IMR-90 (cell line): ENCODE results near the gene EFNA5. TPM values are rescaled to one million over a fixed set of nuclear protein-coding genes. Genes with fewer than 3 reads are reported as not detected.

Source experiments
- ATAC-seq: fragments of 200-7000 bp; cut with Tn5 transposase; 2 replicates; pipeline ENCODE4 v1.9.1; 2020; ENCODE audit warnings: low read depth, mild to moderate bottlenecking, moderate library complexity
- BruUV-seq: library from RNA; stranded (reverse); fragments of 400-500 nt; replicated peaks from 2 replicates; lab custom pipeline; 2021; lab: Mats Ljungman, UMichigan
- CTCF ChIA-PET: fragments of 300-600 bp; formaldehyde crosslinking; extraction: SDS; loops from one replicate; lab custom pipeline; 2021; ENCODE audit warnings: antibody characterized with exemption; lab: Yijun Ruan, JAX
- POLR2A ChIA-PET: fragments of 300-600 bp; sonication (Branson Sonifier 250); formaldehyde crosslinking; loops from one replicate; lab custom pipeline; 2022; ENCODE audit warnings: antibody characterized with exemption; ENCODE audit not compliant: unreplicated experiment; lab: Charles Lee
- DNase-seq: peaks from one replicate; pipeline ENCODE4 v3.0.0; 2013
- H2AFZ ChIP-seq: replicated peaks from 2 replicates; pipeline ENCODE3; 2013; ENCODE audit warnings: low read length, mild to moderate bottlenecking; ENCODE audit not compliant: poor library complexity
- H2AK5ac ChIP-seq: 2 replicates; pipeline ENCODE4 v1.6.1; 2013; ENCODE audit warnings: low read depth, low read length, inconsistent platforms
- H2AK9ac ChIP-seq: replicated peaks from 2 replicates; pipeline ENCODE3; 2013; ENCODE audit warnings: mild to moderate bottlenecking, low read depth, low read length, moderate library complexity; ENCODE audit not compliant: poor library complexity
- H2BK120ac ChIP-seq: 2 replicates; pipeline ENCODE4 v1.6.1; 2013; ENCODE audit warnings: low read depth, low read length, inconsistent platforms
- H2BK15ac ChIP-seq: 3 replicates; pipeline ENCODE4 v1.6.1; 2013; ENCODE audit warnings: low read depth, low read length, inconsistent platforms
- H2BK20ac ChIP-seq: 2 replicates; pipeline ENCODE4 v1.6.1; 2013; ENCODE audit warnings: low read depth, mild to moderate bottlenecking, inconsistent platforms, low read length, moderate library complexity
- H2BK5ac ChIP-seq: 2 replicates; pipeline ENCODE4 v1.6.1; 2013; ENCODE audit warnings: mild to moderate bottlenecking, low read depth, low read length, inconsistent platforms; ENCODE audit not compliant: poor library complexity, severe bottlenecking
- H3K14ac ChIP-seq: replicated peaks from 2 replicates; pipeline ENCODE4 v1.6.1; 2013; ENCODE audit warnings: low read depth, low read length, inconsistent platforms
- H3K18ac ChIP-seq: 2 replicates; pipeline ENCODE4 v1.6.1; 2013; ENCODE audit warnings: low read depth, low read length, control low read depth
- H3K23ac ChIP-seq: 2 replicates; pipeline ENCODE4 v1.6.1; 2013; ENCODE audit warnings: low read depth, low read length, inconsistent platforms
- H3K27ac ChIP-seq: 2 replicates; pipeline ENCODE4 v1.5.1; 2013; ENCODE audit warnings: mild to moderate bottlenecking, control low read depth, low read length; ENCODE audit not compliant: insufficient read depth
- H3K27me3 ChIP-seq: 2 replicates; pipeline ENCODE4 v1.6.1; 2013; ENCODE audit warnings: low read length; ENCODE audit not compliant: control insufficient read depth, insufficient read depth
- H3K36me3 ChIP-seq: 2 replicates; pipeline ENCODE4 v1.6.1; 2013; ENCODE audit warnings: low read length, mixed read lengths; ENCODE audit not compliant: control insufficient read depth, insufficient read depth
- H3K4ac ChIP-seq: 2 replicates; pipeline ENCODE4 v1.6.1; 2013; ENCODE audit warnings: low read depth, low read length, inconsistent platforms
- H3K4me1 ChIP-seq: 2 replicates; pipeline ENCODE4 v1.6.1; 2013; ENCODE audit warnings: low read length, mixed read lengths; ENCODE audit not compliant: control insufficient read depth, insufficient read depth
- H3K4me2 ChIP-seq: 2 replicates; pipeline ENCODE4 v1.6.1; 2013; ENCODE audit warnings: low read depth, mild to moderate bottlenecking, control low read depth, low read length, moderate library complexity
- H3K4me3 ChIP-seq: 2 replicates; pipeline ENCODE4 v1.5.1; 2013; ENCODE audit warnings: low read depth, mild to moderate bottlenecking, control low read depth, low read length, moderate library complexity; ENCODE audit not compliant: insufficient read depth
- H3K56ac ChIP-seq: 2 replicates; pipeline ENCODE4 v1.6.1; 2013; ENCODE audit warnings: low read length, inconsistent platforms; ENCODE audit not compliant: insufficient read depth; ENCODE audit errors: extremely low read depth
- H3K79me1 ChIP-seq, 2 experiments: 2 replicates each; pipeline ENCODE4 v1.6.1; 2013; ENCODE audit warnings: low read length in 2 of 2, inconsistent platforms in 1 of 2, low read depth in 1 of 2
- H3K9ac ChIP-seq: 2 replicates; pipeline ENCODE4 v1.6.1; 2013; ENCODE audit warnings: low read depth, low read length, control low read depth
- H3K9me1 ChIP-seq: 2 replicates; pipeline ENCODE4 v1.6.1; 2013; ENCODE audit warnings: low read length, inconsistent platforms; ENCODE audit not compliant: insufficient read depth
- H3K9me3 ChIP-seq: 2 replicates; pipeline ENCODE4 v1.6.1; 2013; ENCODE audit warnings: low read length; ENCODE audit not compliant: control insufficient read depth, insufficient read depth
- H4K20me1 ChIP-seq: 2 replicates; pipeline ENCODE4 v1.6.1; 2013; ENCODE audit warnings: low read length, inconsistent platforms; ENCODE audit not compliant: insufficient read depth
- H4K5ac ChIP-seq: 2 replicates; pipeline ENCODE4 v1.6.1; 2013; ENCODE audit warnings: mild to moderate bottlenecking, low read depth, low read length, control low read depth
- H4K8ac ChIP-seq, 2 experiments: 2 replicates each; pipeline ENCODE4 v1.6.1; 2013; ENCODE audit warnings: low read depth in 2 of 2, low read length in 2 of 2, control low read depth in 1 of 2, inconsistent platforms in 1 of 2
- H4K91ac ChIP-seq: 2 replicates; pipeline ENCODE4 v1.6.1; 2013; ENCODE audit warnings: low read depth, low read length, inconsistent platforms; ENCODE audit not compliant: insufficient read depth
- BHLHE40 ChIP-seq: fragments of 150-350 bp; IDR thresholded peaks from 2 replicates; pipeline ENCODE4 v1.6.1; 2016; ENCODE audit warnings: mild to moderate bottlenecking, low read depth, low read length
- CEBPB ChIP-seq: IDR thresholded peaks from 2 replicates; pipeline ENCODE4 v1.6.1; 2012; ENCODE audit warnings: low read depth, low read length, improper control_type of control experiment
- CHD1 ChIP-seq: IDR thresholded peaks from 2 replicates; pipeline ENCODE4 v1.6.1; 2012; ENCODE audit warnings: low read depth, low read length, improper control_type of control experiment
- FOS ChIP-seq: fragments of 150-350 bp; IDR thresholded peaks from 2 replicates; pipeline ENCODE4 v1.6.1; 2016; ENCODE audit warnings: low read depth, low read length
- MAFK ChIP-seq: IDR thresholded peaks from 2 replicates; pipeline ENCODE4 v1.6.1; 2012; ENCODE audit warnings: low read depth, low read length, improper control_type of control experiment
- MAZ ChIP-seq: IDR thresholded peaks from 2 replicates; pipeline ENCODE4 v1.6.1; 2012; ENCODE audit warnings: low read depth, mild to moderate bottlenecking, low read length, improper control_type of control experiment, moderate library complexity, borderline replicate concordance
- MXI1 ChIP-seq: IDR thresholded peaks from 2 replicates; pipeline ENCODE4 v1.6.1; 2012; ENCODE audit warnings: low read depth, mild to moderate bottlenecking, low read length, moderate library complexity, borderline replicate concordance
- NFE2L2 ChIP-seq: fragments of 150-350 bp; IDR thresholded peaks from 2 replicates; pipeline ENCODE4 v1.6.1; 2016; ENCODE audit warnings: low read depth, mild to moderate bottlenecking, low read length
- POLR2A ChIP-seq: IDR thresholded peaks from 2 replicates; pipeline ENCODE4 v1.6.1; 2012; ENCODE audit warnings: mild to moderate bottlenecking, low read depth, low read length
- RAD21 ChIP-seq: IDR thresholded peaks from 2 replicates; pipeline ENCODE4 v1.6.1; 2012; ENCODE audit warnings: low read length, improper control_type of control experiment
- RCOR1 ChIP-seq: IDR thresholded peaks from 2 replicates; pipeline ENCODE4 v1.6.1; 2012; ENCODE audit warnings: mild to moderate bottlenecking, low read length, improper control_type of control experiment; ENCODE audit not compliant: insufficient replicate concordance
- RFX5 ChIP-seq: IDR thresholded peaks from 2 replicates; pipeline ENCODE4 v1.8.0; 2012; ENCODE audit warnings: low read depth, mild to moderate bottlenecking, low read length, moderate library complexity
- SMC3 ChIP-seq: fragments of 150-350 bp; IDR thresholded peaks from 2 replicates; pipeline ENCODE4 v1.6.1; 2016; ENCODE audit warnings: low read depth, mild to moderate bottlenecking, antibody characterized with exemption, low read length, moderate library complexity
- WGBS, 2 experiments: methylation state at CpG; one replicate each; pipeline versions ENCODE4 v1.1.5 to v1.1.7; 2013; ENCODE audit warnings: missing lambda C conversion rate in 2 of 2; ENCODE audit not compliant: insufficient read length in 1 of 2; ENCODE audit errors: extremely low coverage in 2 of 2; 5-methylcytosine and 5-hydroxymethylcytosine counted together
- dilution Hi-C: fragments of 300-500 bp; cut with HindIII; formaldehyde crosslinking; loops from one replicate; pipeline ENCODE4 v1.14.3; 2018; ENCODE audit warnings: low sequenced_read_pairs; ENCODE audit not compliant: unreplicated experiment
- in situ Hi-C: fragments of 300-500 bp; cut with MboI; formaldehyde crosslinking; loops from 3 replicates; pipeline ENCODE4 v1.14.3; 2019; ENCODE audit warnings: low sequenced_read_pairs, inconsistent platforms, mixed read lengths
- intact Hi-C: fragments of 100-400 bp; cut with micrococcal nuclease; formaldehyde crosslinking; loops from 2 replicates; pipeline ENCODE4 v1.10.0; 2022
- polyA plus RNA-seq, 3 experiments: library from polyadenylated mRNA; depleted of rRNA; stranded (reverse); fragments of >200 nt; gene quantifications; 2 replicates each; pipeline ENCODE4 v1.2.3, GENCODE V29; 2012; ENCODE audit warnings: low replicate concordance in 1 of 3
- total RNA-seq: library from RNA; depleted of rRNA; stranded (reverse); fragments of >200 nt; gene quantifications from 2 replicates; pipeline ENCODE4 v1.2.3, GENCODE V29; 2012
- TF ChIP-seq, protein P1 (sequence below): fragments of 150-350 bp; IDR thresholded peaks from 2 replicates; pipeline ENCODE4 v1.6.1; 2016; ENCODE audit warnings: low read depth, mild to moderate bottlenecking, low read length, moderate library complexity, borderline replicate concordance
- TF ChIP-seq, protein P2 (sequence below): conservative IDR thresholded peaks from 2 replicates; pipeline ENCODE4 v1.5.1; 2012; ENCODE audit warnings: mild to moderate bottlenecking, low read depth, low read length, improper control_type of control experiment

Gene EFNA5
- total and polyA plus RNA-seq, 2 of the 4 experiments (the other 2 are of a cell fraction) = 1.5 to 1.6 TPM

DNA sequence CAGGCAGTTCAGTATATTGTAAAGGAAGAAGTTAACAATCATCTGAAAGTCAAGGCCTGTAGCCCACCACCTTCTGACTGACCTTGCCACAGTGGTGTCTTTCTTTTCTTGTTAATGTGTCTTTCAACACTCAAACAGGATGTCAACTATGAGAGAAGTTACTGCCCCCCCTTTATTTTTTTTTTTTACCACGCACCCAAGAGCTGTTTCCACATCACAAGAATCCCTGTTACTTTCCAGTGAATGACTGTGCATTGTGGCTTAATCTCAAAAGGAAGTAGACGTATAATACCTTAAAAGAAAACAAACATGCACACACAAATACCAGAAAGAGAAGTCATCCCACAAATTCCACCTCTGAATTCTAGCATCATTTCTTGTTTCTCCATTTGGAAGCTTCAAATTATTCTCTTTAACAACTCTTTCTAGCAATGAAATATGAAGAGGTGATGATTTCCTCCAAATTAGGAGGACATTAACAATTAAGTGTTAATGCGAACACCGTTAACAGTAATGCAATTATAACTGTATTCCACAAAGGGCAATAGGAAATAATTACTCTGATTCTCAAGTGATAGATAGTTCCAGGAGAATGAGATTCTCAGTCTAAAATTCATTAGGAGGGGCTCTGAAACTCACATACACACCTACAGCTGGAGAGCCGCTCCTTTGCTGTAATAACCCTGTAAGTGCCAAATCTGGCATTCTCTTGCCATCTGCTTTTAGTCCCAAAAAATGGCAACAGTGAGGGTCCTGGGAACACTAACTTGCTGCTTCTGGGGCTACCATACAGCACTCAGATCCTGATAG lies 201.0 kb downstream of the EFNA5 start:
- in situ Hi-C loops = no loop called here
- no peak overlapping the region for H2AFZ ChIP-seq
- TF ChIP-seq CEBPB (peak; percentile 88), SMC3 (no peak), MAFK (peak; percentile 34; the same call in 1 of the 2 replicates), POLR2A (no peak), RAD21 (no peak), MXI1 (no peak), CHD1 (no peak), RFX5 (no peak), MAZ (no peak), FOS (peak; percentile 64; the same call in 1 of the 2 replicates), RCOR1 (no peak), NFE2L2 (peak; percentile 94), BHLHE40 (peak; percentile 47)
- TF ChIP-seq, protein P1, sequence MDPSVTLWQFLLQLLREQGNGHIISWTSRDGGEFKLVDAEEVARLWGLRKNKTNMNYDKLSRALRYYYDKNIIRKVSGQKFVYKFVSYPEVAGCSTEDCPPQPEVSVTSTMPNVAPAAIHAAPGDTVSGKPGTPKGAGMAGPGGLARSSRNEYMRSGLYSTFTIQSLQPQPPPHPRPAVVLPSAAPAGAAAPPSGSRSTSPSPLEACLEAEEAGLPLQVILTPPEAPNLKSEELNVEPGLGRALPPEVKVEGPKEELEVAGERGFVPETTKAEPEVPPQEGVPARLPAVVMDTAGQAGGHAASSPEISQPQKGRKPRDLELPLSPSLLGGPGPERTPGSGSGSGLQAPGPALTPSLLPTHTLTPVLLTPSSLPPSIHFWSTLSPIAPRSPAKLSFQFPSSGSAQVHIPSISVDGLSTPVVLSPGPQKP = no peak
- TF ChIP-seq, protein P2, sequence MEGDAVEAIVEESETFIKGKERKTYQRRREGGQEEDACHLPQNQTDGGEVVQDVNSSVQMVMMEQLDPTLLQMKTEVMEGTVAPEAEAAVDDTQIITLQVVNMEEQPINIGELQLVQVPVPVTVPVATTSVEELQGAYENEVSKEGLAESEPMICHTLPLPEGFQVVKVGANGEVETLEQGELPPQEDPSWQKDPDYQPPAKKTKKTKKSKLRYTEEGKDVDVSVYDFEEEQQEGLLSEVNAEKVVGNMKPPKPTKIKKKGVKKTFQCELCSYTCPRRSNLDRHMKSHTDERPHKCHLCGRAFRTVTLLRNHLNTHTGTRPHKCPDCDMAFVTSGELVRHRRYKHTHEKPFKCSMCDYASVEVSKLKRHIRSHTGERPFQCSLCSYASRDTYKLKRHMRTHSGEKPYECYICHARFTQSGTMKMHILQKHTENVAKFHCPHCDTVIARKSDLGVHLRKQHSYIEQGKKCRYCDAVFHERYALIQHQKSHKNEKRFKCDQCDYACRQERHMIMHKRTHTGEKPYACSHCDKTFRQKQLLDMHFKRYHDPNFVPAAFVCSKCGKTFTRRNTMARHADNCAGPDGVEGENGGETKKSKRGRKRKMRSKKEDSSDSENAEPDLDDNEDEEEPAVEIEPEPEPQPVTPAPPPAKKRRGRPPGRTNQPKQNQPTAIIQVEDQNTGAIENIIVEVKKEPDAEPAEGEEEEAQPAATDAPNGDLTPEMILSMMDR = no peak

More for the DNA sequence above, 201.0 kb downstream of the EFNA5 start:
- Histone ChIP-seq H2BK120ac (peak overlapping the region; percentile 87), H4K8ac (peak overlapping the region; percentile 2 to 65), H3K9me1 (peaks cover 13% of the 10 kb centered on the region), H2BK5ac (peak overlapping the region; percentile 76), H3K4me3 (no peak overlapping the region), H3K27ac (peak overlapping the region; percentile 62), H4K91ac (peak overlapping the region; percentile 59), H3K36me3 (no peaks in the 10 kb centered on the region), H2BK15ac (peak overlapping the region; percentile 66; the same call in 1 of the 3 replicates), H3K14ac (peak overlapping the region; percentile 83), H4K5ac (peak overlapping the region; percentile 71; the same call in 1 of the 2 replicates), H3K79me1 (peaks cover 0 to 8% of the 10 kb centered on the region in 2 experiments; a peak in 1 of 4 replicates), H3K4me1 (peaks cover 16% of the 10 kb centered on the region), H2AK5ac (peak overlapping the region; percentile 89), H3K23ac (peak overlapping the region; percentile 61; the same call in 1 of the 2 replicates), H3K4me2 (peak overlapping the region; percentile 69; the same call in 1 of the 2 replicates), H3K18ac (peak overlapping the region; percentile 98), H3K4ac (peak overlapping the region; percentile 91), H4K20me1 (no peaks in the 10 kb centered on the region; the same call in 1 of the 2 replicates), H3K27me3 (no peaks in the 10 kb centered on the region), H2AK9ac (no peak overlapping the region), H3K56ac (no peak overlapping the region), H3K9me3 (no peaks in the 10 kb centered on the region), H2BK20ac (peak overlapping the region; percentile 84), H3K9ac (no peak overlapping the region)
- ATAC-seq = peak; percentile 65
- dilution Hi-C loops (no loop called here), intact Hi-C loops (no loop called here)
- POLR2A ChIA-PET = no interaction called here
- no TSS peak for BruUV-seq
- no CpG with 5 or more reads among the region's 5 CpGs for WGBS, 2 experiments
- peak; percentile 94 for DNase-seq
- CTCF ChIA-PET = interaction anchor here (0.7 to 1.5 kb wide), 2 partner anchors 14 to 123 kb away, joined by 3 to 4 read pairs; no protein-coding TSS in a partner anchor
